B cell (primary cell): Measurements from ENCODE around the gene SLC6A12. TPM values are rescaled to one million over a fixed set of nuclear protein-coding genes. Genes with fewer than 3 reads are reported as not detected.

Experiments
- ATAC-seq: fragments of 200-7000 bp; cut with Tn5 transposase; one replicate; pipeline ENCODE4 v1.10.0; 2021; ENCODE audit warnings: low read depth, mild to moderate bottlenecking, moderate number of reproducible peaks, moderate library complexity
- CTCF ChIA-PET: fragments of 350-600 bp; sonication (Branson Sonifier 250); formaldehyde crosslinking; loops from one replicate; lab custom pipeline; 2021; ENCODE audit warnings: antibody characterized with exemption, inconsistent platforms; lab: Charles Lee
- POLR2A ChIA-PET: fragments of 350-600 bp; sonication (Branson Sonifier 250); formaldehyde crosslinking; loops from one replicate; lab custom pipeline; 2021; ENCODE audit warnings: antibody characterized with exemption; lab: Charles Lee
- DNase-seq: peaks from one replicate; pipeline ENCODE4 v3.0.0; 2013
- H2AFZ ChIP-seq: 2 replicates; pipeline ENCODE4 v1.6.1; 2012; ENCODE audit warnings: mild to moderate bottlenecking, low read depth, low read length; ENCODE audit not compliant: insufficient read depth, poor library complexity, severe bottlenecking
- H3K27ac ChIP-seq, 2 donors: 1 replicate in 1 of 2; 2 replicates in 1 of 2; pipeline ENCODE4 v1.5.1; 2012 to 2013; ENCODE audit warnings: low read length in 2 of 2, mild to moderate bottlenecking in 2 of 2, moderate library complexity in 1 of 2
- H3K27me3 ChIP-seq, 4 experiments: fragments of 200-600 bp in 1 of 4; sonication (generic) in 1 of 4; replicated peaks in 1 of 4; 1 replicate in 2 of 4; 2 replicates in 2 of 4; pipeline versions ENCODE4 v1.6.1 to v1.7.0; 2013 to 2016; ENCODE audit warnings: low read length in 3 of 4, mild to moderate bottlenecking in 2 of 4, mixed read lengths in 1 of 4, moderate library complexity in 1 of 4; ENCODE audit not compliant: insufficient read depth in 4 of 4, control insufficient read depth in 3 of 4; ENCODE audit errors: control extremely low read depth in 1 of 4
- H3K36me3 ChIP-seq, 2 experiments: replicated peaks in 1 of 2; 1 replicate in 1 of 2; 2 replicates in 1 of 2; pipeline versions ENCODE4 v1.6.1 to v1.7.1; 2013; ENCODE audit warnings: low read length in 1 of 2; ENCODE audit not compliant: insufficient read depth in 2 of 2, control insufficient read depth in 1 of 2; ENCODE audit errors: control extremely low read depth in 1 of 2, extremely low read depth in 1 of 2
- H3K4me1 ChIP-seq, 2 donors: fragments of 200-600 bp in 1 of 2; sonication (generic) in 1 of 2; 1 replicate in 1 of 2; 2 replicates in 1 of 2; pipeline versions ENCODE4 v1.5.1 to v1.6.1; 2013 to 2017; ENCODE audit warnings: low read length in 2 of 2; ENCODE audit not compliant: control insufficient read depth in 2 of 2, insufficient read depth in 2 of 2
- H3K4me2 ChIP-seq: replicated peaks from 2 replicates; pipeline ENCODE3; 2012; ENCODE audit warnings: mild to moderate bottlenecking, low read depth, low read length; ENCODE audit not compliant: poor library complexity, severe bottlenecking
- H3K4me3 ChIP-seq, 5 experiments: fragments of 200-600 bp in 1 of 5; sonication (generic) in 1 of 5; 1 replicate in 3 of 5; 2 replicates in 2 of 5; pipeline versions ENCODE4 v1.5.1 to v1.7.0; 2011 to 2016; ENCODE audit warnings: low read length in 4 of 5, mild to moderate bottlenecking in 4 of 5, low read depth in 2 of 5, control low read depth in 1 of 5, moderate library complexity in 1 of 5; ENCODE audit not compliant: insufficient read depth in 1 of 5; ENCODE audit errors: control extremely low read depth in 1 of 5, extremely low read depth in 1 of 5
- H3K79me2 ChIP-seq: fragments of 200-600 bp; sonication (generic); one replicate; pipeline ENCODE4 v1.6.0; 2016; ENCODE audit warnings: low read length; ENCODE audit not compliant: control insufficient read depth, insufficient read depth
- H3K9ac ChIP-seq: fragments of 200-600 bp; sonication (generic); 2 replicates; pipeline ENCODE4 v1.6.1; 2017; ENCODE audit warnings: mild to moderate bottlenecking, low read length, moderate library complexity
- H3K9me3 ChIP-seq, 3 donors: one replicate each; pipeline versions ENCODE4 v1.6.1 to v1.7.1; 2013; ENCODE audit warnings: low read length in 2 of 3; ENCODE audit not compliant: control insufficient read depth in 2 of 3, insufficient read depth in 1 of 3; ENCODE audit errors: control extremely low read depth in 1 of 3
- H4K20me1 ChIP-seq: 2 replicates; pipeline ENCODE4 v1.6.0; 2012; ENCODE audit warnings: mild to moderate bottlenecking, low read length; ENCODE audit not compliant: insufficient read depth, control insufficient read depth, poor library complexity, severe bottlenecking
- H3K27ac Mint-ChIP-seq: one replicate; pipeline ENCODE4 v1.8.0; 2021; ENCODE audit warnings: mixed read lengths
- H3K27me3 Mint-ChIP-seq: one replicate; pipeline ENCODE4 v1.8.0; 2021; ENCODE audit warnings: mixed read lengths
- H3K4me1 Mint-ChIP-seq: one replicate; pipeline ENCODE4 v1.8.0; 2021; ENCODE audit warnings: mixed read lengths
- H3K4me3 Mint-ChIP-seq: one replicate; pipeline ENCODE4 v1.8.0; 2021; ENCODE audit warnings: mixed read lengths
- H3K9me3 Mint-ChIP-seq: one replicate; pipeline ENCODE4 v1.8.0; 2022; ENCODE audit warnings: mixed read lengths; ENCODE audit not compliant: insufficient read depth
- EZH2 ChIP-seq: IDR thresholded peaks from 2 replicates; pipeline ENCODE4 v1.6.1; 2012; ENCODE audit warnings: borderline replicate concordance, low read depth, mild to moderate bottlenecking, moderate library complexity, low read length; ENCODE audit not compliant: insufficient read depth, poor library complexity, severe bottlenecking
- WGBS: methylation state at CpG from one replicate; pipeline ENCODE4 v1.1.5; 2013; ENCODE audit warnings: missing lambda C conversion rate; ENCODE audit not compliant: insufficient coverage; 5-methylcytosine and 5-hydroxymethylcytosine counted together
- intact Hi-C: fragments of 100-400 bp; cut with micrococcal nuclease; formaldehyde crosslinking; loops from one replicate; pipeline ENCODE4 v1.10.0; 2022
- polyA plus RNA-seq: library from polyadenylated mRNA; depleted of rRNA; stranded (reverse); fragments of >200 nt; gene quantifications from 2 replicates; pipeline ENCODE4 v1.2.3, GENCODE V29; 2012
- total RNA-seq, 2 donors: library from RNA; stranded (reverse); fragments of 120-200 nt in 1 of 2; gene quantifications; 1 replicate in 1 of 2; 2 replicates in 1 of 2; pipeline versions ENCODE4 v1.2.3 to v1.2.4, GENCODE V29; 2013 to 2022
- TF ChIP-seq, protein P1 (sequence below): fragments of 200-600 bp; IDR thresholded peaks from one replicate; pipeline ENCODE4 v1.8.0; 2022; ENCODE audit warnings: antibody characterized with exemption, mild to moderate bottlenecking

SLC6A12 gene
- total and polyA plus RNA-seq, 2 donors (not counting 1 experiment from before 2014, with no cell fraction given): 0.06 TPM; not detected in 1

DNA sequence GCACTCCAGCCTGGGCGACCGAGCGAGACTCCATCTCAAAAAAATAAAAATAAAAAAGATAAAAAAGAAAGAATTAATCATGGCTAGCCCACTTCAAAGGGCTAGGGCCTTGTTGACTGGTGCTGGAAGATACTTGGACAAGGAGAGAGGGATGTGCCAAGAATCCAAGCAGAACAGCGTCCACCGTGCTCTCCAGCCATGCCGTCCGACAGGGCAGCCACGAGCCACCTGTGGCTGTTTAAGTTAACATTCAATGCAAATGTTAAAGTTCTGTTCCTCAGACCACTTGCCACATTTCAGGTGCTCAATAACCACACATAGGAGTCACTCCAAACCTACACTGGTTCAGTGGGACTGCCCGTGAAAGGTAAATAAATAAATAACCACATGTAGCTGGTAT lies 27.3 kb upstream of the SLC6A12 start:
- peaks cover 0 to 24% (median 4%) of the 10 kb centered on the region in 3 donors for H3K9me3 ChIP-seq
- CTCF ChIA-PET: no interaction called here
- H3K27ac ChIP-seq: no peak overlapping the region
- H3K27me3 ChIP-seq: peaks cover 0 to 8% (median 0%) of the 10 kb centered on the region in 4 experiments
- Mint-ChIP-seq H3K27ac (no peak overlapping the region), H3K27me3 (peaks cover 39% of the 10 kb centered on the region), H3K4me1 (no peaks in the 10 kb centered on the region), H3K4me3 (no peak overlapping the region), H3K9me3 (peaks cover 3% of the 10 kb centered on the region)
- ATAC-seq: no peak
- H4K20me1 ChIP-seq: no peaks in the 10 kb centered on the region
- POLR2A ChIA-PET: no interaction called here
- no peak overlapping the region for H3K4me2 ChIP-seq
- H3K79me2 ChIP-seq: no peaks in the 10 kb centered on the region
- no peaks in the 10 kb centered on the region for H3K36me3 ChIP-seq
- H3K4me3 ChIP-seq: no peak overlapping the region
- H3K4me1 ChIP-seq: no peaks in the 10 kb centered on the region
- no peak overlapping the region for H2AFZ ChIP-seq
- 92% methylated on average over 6 of the region's 9 CpGs for WGBS
- DNase-seq: no peak
- TF ChIP-seq, protein P1, sequence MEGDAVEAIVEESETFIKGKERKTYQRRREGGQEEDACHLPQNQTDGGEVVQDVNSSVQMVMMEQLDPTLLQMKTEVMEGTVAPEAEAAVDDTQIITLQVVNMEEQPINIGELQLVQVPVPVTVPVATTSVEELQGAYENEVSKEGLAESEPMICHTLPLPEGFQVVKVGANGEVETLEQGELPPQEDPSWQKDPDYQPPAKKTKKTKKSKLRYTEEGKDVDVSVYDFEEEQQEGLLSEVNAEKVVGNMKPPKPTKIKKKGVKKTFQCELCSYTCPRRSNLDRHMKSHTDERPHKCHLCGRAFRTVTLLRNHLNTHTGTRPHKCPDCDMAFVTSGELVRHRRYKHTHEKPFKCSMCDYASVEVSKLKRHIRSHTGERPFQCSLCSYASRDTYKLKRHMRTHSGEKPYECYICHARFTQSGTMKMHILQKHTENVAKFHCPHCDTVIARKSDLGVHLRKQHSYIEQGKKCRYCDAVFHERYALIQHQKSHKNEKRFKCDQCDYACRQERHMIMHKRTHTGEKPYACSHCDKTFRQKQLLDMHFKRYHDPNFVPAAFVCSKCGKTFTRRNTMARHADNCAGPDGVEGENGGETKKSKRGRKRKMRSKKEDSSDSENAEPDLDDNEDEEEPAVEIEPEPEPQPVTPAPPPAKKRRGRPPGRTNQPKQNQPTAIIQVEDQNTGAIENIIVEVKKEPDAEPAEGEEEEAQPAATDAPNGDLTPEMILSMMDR: no peak
- TF ChIP-seq EZH2: no peak
- no peak overlapping the region for H3K9ac ChIP-seq
- intact Hi-C loops: no loop called here

DNA sequence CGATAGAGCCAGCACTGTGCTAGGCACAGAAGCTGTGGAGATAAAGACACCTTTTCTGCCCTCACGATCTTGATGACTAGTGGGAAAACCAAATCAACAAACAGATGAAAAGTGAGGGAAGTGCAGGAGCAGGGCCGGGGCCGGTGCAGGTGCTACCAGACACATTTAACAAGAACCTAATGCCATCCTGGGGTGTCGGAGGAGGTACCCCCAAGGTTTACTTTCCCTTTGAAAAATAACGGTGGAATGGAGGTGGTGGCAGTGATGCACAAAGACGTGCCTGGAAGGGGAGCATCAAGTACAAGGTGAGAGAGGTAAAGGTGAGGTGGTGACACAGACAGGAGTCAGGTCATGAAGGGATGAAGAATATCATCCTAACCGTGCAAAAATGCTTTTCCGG lies 26.6 kb upstream of the SLC6A12 start:
- ChIA-PET POLR2A (no interaction called here), CTCF (no interaction called here)
- Histone ChIP-seq H3K4me1 (no peaks in the 10 kb centered on the region), H3K9me3 (peaks cover 0 to 23% (median 3%) of the 10 kb centered on the region in 3 donors), H3K36me3 (no peaks in the 10 kb centered on the region), H3K27me3 (peaks cover 0 to 8% (median 0%) of the 10 kb centered on the region in 4 experiments), H4K20me1 (no peaks in the 10 kb centered on the region), H3K9ac (no peak overlapping the region), H3K79me2 (no peaks in the 10 kb centered on the region), H3K27ac (no peak overlapping the region), H2AFZ (no peak overlapping the region), H3K4me3 (no peak overlapping the region), H3K4me2 (no peak overlapping the region)
- intact Hi-C loops: no loop called here
- TF ChIP-seq, protein P1: no peak
- TF ChIP-seq EZH2: no peak
- Mint-ChIP-seq H3K9me3 (peaks cover 6% of the 10 kb centered on the region), H3K27me3 (peaks cover 39% of the 10 kb centered on the region), H3K27ac (no peak overlapping the region), H3K4me3 (no peak overlapping the region), H3K4me1 (no peaks in the 10 kb centered on the region)
- ATAC-seq (no peak), DNase-seq (no peak)
- 93% methylated on average over 6 of the region's 9 CpGs for WGBS
